Adrenal gland (tissue), 5 donors: ENCODE measurements around the gene NETO1.

Experiments
- CTCF ChIP-seq, 6 experiments: fragments of 450-650 bp in 4 of 6; fragments of 200-600 bp in 2 of 6; sonication (generic) in 1 of 6; IDR thresholded peaks; 1 replicate in 5 of 6; 2 replicates in 1 of 6; pipeline versions ENCODE4 v1.5.1 to v1.8.0; 2016 to 2021; ENCODE audit warnings: antibody characterized with exemption in 6 of 6, mild to moderate bottlenecking in 2 of 6, moderate library complexity in 1 of 6
- POLR2A ChIP-seq, 2 donors: fragments of 450-650 bp; IDR thresholded peaks; one replicate each; pipeline ENCODE4 v1.6.1; 2017; ENCODE audit warnings: antibody characterized with exemption in 2 of 2, mild to moderate bottlenecking in 2 of 2, moderate library complexity in 1 of 2
- donor health status: DM: no; HTN: no; CAD: no.

GRCh38 chr18:72867746-72868584 is at the start of gene NETO1:
- TF ChIP-seq CTCF (IDR thresholded peaks at IDR 0.05) (no peak), POLR2A (IDR thresholded peaks at IDR 0.05) (no peak)
